GM12892 (cell line): ENCODE measurements around the gene P4HB.

Experiments used
- POLR2A ChIP-seq: IDR thresholded peaks from 2 replicates; pipeline ENCODE4 v1.6.1; 2011; ENCODE audit warnings: low read depth, low read length, control low read depth
- POLR2AphosphoS5 ChIP-seq: IDR thresholded peaks from 2 replicates; pipeline ENCODE4 v1.6.1; 2011; ENCODE audit warnings: low read depth, low read length, control low read depth
- TAF1 ChIP-seq: IDR thresholded peaks from 2 replicates; pipeline ENCODE4 v1.6.1; 2011; ENCODE audit warnings: low read depth, mild to moderate bottlenecking, control low read depth, low read length, borderline replicate concordance

GRCh38 chr17:81895400-81895799, 35.1 kb upstream of the P4HB start:
- no peak for TF ChIP-seq POLR2A
- TF ChIP-seq TAF1: no peak
- no peak for TF ChIP-seq POLR2AphosphoS5
